Right lobe of liver (tissue), 4 donors: ENCODE data around the gene RBM6.

Source experiments
- POLR2A ChIP-seq: fragments of 450-650 bp; IDR thresholded peaks from one replicate; pipeline ENCODE4 v1.6.1; 2017; ENCODE audit warnings: antibody characterized with exemption, mild to moderate bottlenecking
- TF ChIP-seq, protein P1 (sequence below), 4 donors: fragments of 200-600 bp in 3 of 4; fragments of 450-650 bp in 1 of 4; IDR thresholded peaks; one replicate each; pipeline versions ENCODE4 v1.5.1 to v1.8.0; 2016 to 2022; ENCODE audit warnings: antibody characterized with exemption in 4 of 4, mild to moderate bottlenecking in 2 of 4
- donor health status: DM: no; HTN: no; CAD: no.
- donor health status: DM: no; HTN: no; CAD: no.
- donor health status: DM: no; HTN: yes; CAD: no.

DNA sequence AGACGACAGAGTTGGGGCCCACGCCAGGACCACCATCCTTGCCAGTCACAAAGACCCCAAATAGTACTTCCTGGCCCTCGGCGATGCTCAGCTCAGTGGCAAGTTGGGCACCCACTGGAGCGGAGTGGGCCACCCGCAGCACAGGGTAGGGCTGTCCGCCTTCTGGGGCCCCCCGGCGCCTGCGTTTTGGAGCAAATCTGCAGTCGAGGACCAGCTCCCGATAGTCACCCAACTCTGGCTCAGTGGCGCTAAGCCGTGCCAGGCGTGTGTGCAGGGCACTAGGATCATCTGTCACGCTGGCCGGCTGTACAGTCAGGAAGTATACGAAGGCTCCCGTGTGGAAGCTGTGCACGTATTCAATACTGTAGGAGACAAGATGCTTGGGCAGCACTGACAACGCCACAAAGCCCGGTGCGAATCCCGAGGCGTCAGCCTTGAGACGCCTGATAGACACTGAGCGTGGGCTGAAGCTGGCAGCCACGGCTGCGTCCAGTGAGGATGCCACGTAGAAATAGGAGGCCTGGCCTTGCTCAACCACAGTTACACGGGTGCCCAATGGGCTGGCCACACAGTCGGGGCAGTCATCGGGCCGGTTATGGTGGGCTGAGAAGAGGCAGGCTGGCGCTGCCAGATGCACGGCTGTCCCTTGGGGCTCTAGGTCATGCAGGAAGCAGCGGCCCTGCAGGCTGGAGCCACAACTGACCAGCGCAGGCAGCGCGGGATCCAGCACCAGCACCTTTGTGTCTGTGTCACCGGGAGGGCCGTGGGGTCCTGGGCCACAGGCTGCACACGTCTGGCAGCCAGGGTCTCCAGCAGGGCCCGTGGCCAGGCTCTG is 37.2 kb upstream of the RBM6 start:
- TF ChIP-seq, protein P1, sequence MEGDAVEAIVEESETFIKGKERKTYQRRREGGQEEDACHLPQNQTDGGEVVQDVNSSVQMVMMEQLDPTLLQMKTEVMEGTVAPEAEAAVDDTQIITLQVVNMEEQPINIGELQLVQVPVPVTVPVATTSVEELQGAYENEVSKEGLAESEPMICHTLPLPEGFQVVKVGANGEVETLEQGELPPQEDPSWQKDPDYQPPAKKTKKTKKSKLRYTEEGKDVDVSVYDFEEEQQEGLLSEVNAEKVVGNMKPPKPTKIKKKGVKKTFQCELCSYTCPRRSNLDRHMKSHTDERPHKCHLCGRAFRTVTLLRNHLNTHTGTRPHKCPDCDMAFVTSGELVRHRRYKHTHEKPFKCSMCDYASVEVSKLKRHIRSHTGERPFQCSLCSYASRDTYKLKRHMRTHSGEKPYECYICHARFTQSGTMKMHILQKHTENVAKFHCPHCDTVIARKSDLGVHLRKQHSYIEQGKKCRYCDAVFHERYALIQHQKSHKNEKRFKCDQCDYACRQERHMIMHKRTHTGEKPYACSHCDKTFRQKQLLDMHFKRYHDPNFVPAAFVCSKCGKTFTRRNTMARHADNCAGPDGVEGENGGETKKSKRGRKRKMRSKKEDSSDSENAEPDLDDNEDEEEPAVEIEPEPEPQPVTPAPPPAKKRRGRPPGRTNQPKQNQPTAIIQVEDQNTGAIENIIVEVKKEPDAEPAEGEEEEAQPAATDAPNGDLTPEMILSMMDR (IDR thresholded peaks at IDR 0.05), result no peak
- no peak for TF ChIP-seq POLR2A
